IPS-18c (cell line): ENCODE measurements around the gene CCDC93.
A peak's percentile ranks its signal among the peaks of the same experiment; 100 is the strongest.

Experiments used
- H3K4me3 ChIP-seq: 2 replicates; pipeline ENCODE4 v1.7.0; 2013; ENCODE audit warnings: low read depth, mild to moderate bottlenecking, low read length, moderate library complexity; ENCODE audit not compliant: insufficient read depth
- H3K9me3 ChIP-seq: one replicate; pipeline ENCODE4 v1.6.1; 2013; ENCODE audit warnings: mild to moderate bottlenecking, low read length, moderate library complexity; ENCODE audit not compliant: control insufficient read depth, insufficient read depth

Gene CCDC93

GRCh38 chr2:118013724-118014491 lies at the start of gene CCDC93:
TSS of gene CCDC93 (minus strand) at chr2:118014070. CDS start at chr2:118013995, 75 bp downstream.
- peak within 1 kb of the TSS; percentile 93 for H3K4me3 ChIP-seq
- H3K9me3 ChIP-seq = peaks cover 2% of the 10 kb centered on the region

GRCh38 chr2:118062669-118063068 lies 48.8 kb upstream of the CCDC93 start:
- Histone ChIP-seq H3K9me3 (no peaks in the 10 kb centered on the region), H3K4me3 (no peak overlapping the region)

GRCh38 chr2:118062048-118062447 lies 48.2 kb upstream of the CCDC93 start:
- Histone ChIP-seq H3K9me3 (no peaks in the 10 kb centered on the region), H3K4me3 (no peak overlapping the region)

GRCh38 chr2:118061135-118061955 lies 47.5 kb upstream of the CCDC93 start:
- no peak overlapping the region for H3K4me3 ChIP-seq
- no peaks in the 10 kb centered on the region for H3K9me3 ChIP-seq

- no peaks in the 10 kb centered on the region for H3K9me3 ChIP-seq
- no peak overlapping the region for H3K4me3 ChIP-seq
Observed at GRCh38 chr2:118059919-118060478, 46.1 kb upstream of the CCDC93 start.

- Histone ChIP-seq H3K4me3 (no peak overlapping the region), H3K9me3 (no peaks in the 10 kb centered on the region)
Observed at GRCh38 chr2:118058951-118059350, 45.1 kb upstream of the CCDC93 start.

GRCh38 chr2:118056801-118057200 lies 42.9 kb upstream of the CCDC93 start:
- Histone ChIP-seq H3K4me3 (no peak overlapping the region), H3K9me3 (no peaks in the 10 kb centered on the region)

- no peaks in the 10 kb centered on the region for H3K9me3 ChIP-seq
- no peak overlapping the region for H3K4me3 ChIP-seq
Observed at GRCh38 chr2:118056165-118056534, 42.3 kb upstream of the CCDC93 start.

GRCh38 chr2:118055512-118056164 lies 41.8 kb upstream of the CCDC93 start:
- no peaks in the 10 kb centered on the region for H3K9me3 ChIP-seq
- H3K4me3 ChIP-seq = no peak overlapping the region

- Histone ChIP-seq H3K9me3 (no peaks in the 10 kb centered on the region), H3K4me3 (no peak overlapping the region)
Observed at GRCh38 chr2:118054213-118055008, 40.5 kb upstream of the CCDC93 start.

GRCh38 chr2:118053681-118054080 lies 39.8 kb upstream of the CCDC93 start:
- Histone ChIP-seq H3K4me3 (no peak overlapping the region), H3K9me3 (no peaks in the 10 kb centered on the region)

GRCh38 chr2:118052474-118052873 lies 38.6 kb upstream of the CCDC93 start:
- Histone ChIP-seq H3K9me3 (no peaks in the 10 kb centered on the region), H3K4me3 (no peak overlapping the region)

- Histone ChIP-seq H3K4me3 (no peak overlapping the region), H3K9me3 (no peaks in the 10 kb centered on the region)
Observed at GRCh38 chr2:118051826-118052358, 38.0 kb upstream of the CCDC93 start.

- Histone ChIP-seq H3K9me3 (no peaks in the 10 kb centered on the region), H3K4me3 (no peak overlapping the region)
Observed at GRCh38 chr2:118050974-118051373, 37.1 kb upstream of the CCDC93 start.

GRCh38 chr2:118050386-118050785 lies 36.5 kb upstream of the CCDC93 start:
- Histone ChIP-seq H3K9me3 (no peaks in the 10 kb centered on the region), H3K4me3 (no peak overlapping the region)

GRCh38 chr2:118049816-118050140 lies 35.9 kb upstream of the CCDC93 start:
- Histone ChIP-seq H3K9me3 (no peaks in the 10 kb centered on the region), H3K4me3 (no peak overlapping the region)
